ENCODE results near the gene TEAD4. TPM values are rescaled to one million over a fixed set of nuclear protein-coding genes. Genes with fewer than 3 reads are reported as not detected.

TEAD4 gene
- total RNA-seq, 2 donors from 2014 or later = 10.7 to 15.8 TPM

DNA sequence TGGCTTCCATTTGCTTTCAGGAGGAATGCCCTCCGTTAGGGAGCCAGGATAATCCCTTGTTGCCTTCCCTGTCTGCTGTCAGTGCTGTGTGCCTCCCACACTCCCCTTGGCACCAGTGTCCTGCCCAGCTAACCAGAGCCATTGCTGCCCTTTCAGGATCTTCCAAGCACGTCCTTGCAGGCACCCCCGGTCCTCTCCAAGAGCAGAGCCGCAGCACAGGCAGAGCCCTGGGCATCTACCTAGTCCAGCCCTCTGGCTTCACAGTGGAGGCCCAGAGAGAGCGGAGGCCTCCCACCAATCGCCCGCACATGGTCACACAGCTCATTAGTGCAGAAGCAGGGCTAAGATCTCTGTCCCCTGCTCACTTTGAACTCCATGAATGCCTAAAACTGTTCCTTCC, 79.0 kb downstream of the TEAD4 start:
- no peak for TF ChIP-seq CTCF (IDR thresholded peaks at IDR 0.05)
- no peaks in the 10 kb centered on the region for H3K4me1 ChIP-seq
- H3K27ac ChIP-seq = no peak overlapping the region
- H3K9me3 ChIP-seq = no peaks in the 10 kb centered on the region
- DNase-seq = no peak
- intact Hi-C loops (cut with DNase I) = loop anchor here (10.0 kb wide), 2 partner anchors 153 to 183 kb away; partner anchors contain the start of gene TEX52
- H3K4me3 ChIP-seq = no peak overlapping the region
- H3K9ac ChIP-seq (ENCODE audit: low read depth in 2 of 2, low read length in 2 of 2) = no peak overlapping the region
- no peaks in the 10 kb centered on the region for H3K36me3 ChIP-seq
- no peaks in the 10 kb centered on the region for H3K27me3 ChIP-seq

DNA sequence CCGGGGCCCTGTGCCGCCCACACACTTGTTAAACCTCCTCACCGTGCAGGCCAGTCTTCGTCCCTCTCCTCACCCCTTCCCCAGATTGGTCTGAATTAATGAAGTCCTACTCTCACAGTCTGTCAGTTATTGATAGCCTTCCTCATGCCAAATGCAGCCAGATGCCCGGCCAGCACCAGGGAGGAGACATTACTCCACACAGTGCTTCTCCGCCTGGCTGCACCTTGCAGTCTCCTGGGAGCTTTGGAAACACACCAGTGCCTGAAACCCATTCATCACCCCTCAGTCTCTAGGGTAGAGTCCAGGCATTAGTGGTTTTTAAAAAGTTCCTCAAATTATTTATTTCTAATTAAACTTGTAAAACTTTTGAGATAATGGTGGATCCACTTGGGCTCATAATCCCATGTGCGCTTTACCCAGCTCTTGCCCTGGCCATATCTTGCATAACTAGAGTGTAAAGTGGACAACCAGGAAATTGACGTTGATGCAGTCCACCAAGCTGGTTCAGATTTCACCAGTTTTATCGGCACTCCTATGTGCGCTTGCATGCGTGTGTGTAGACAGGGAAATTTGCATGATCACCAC, 79.8 kb downstream of the TEAD4 start:
- Histone ChIP-seq H3K36me3 (no peaks in the 10 kb centered on the region), H3K9me3 (no peaks in the 10 kb centered on the region), H3K9ac (ENCODE audit: low read depth in 2 of 2, low read length in 2 of 2) (no peak overlapping the region), H3K4me3 (no peak overlapping the region), H3K4me1 (no peaks in the 10 kb centered on the region), H3K27ac (no peak overlapping the region), H3K27me3 (no peaks in the 10 kb centered on the region)
- no peak for DNase-seq
- intact Hi-C loops (cut with DNase I) = loop anchor here (10.0 kb wide), 2 partner anchors 154 to 184 kb away; partner anchors contain the start of gene TEX52
- no peak for TF ChIP-seq CTCF (IDR thresholded peaks at IDR 0.05)

DNA sequence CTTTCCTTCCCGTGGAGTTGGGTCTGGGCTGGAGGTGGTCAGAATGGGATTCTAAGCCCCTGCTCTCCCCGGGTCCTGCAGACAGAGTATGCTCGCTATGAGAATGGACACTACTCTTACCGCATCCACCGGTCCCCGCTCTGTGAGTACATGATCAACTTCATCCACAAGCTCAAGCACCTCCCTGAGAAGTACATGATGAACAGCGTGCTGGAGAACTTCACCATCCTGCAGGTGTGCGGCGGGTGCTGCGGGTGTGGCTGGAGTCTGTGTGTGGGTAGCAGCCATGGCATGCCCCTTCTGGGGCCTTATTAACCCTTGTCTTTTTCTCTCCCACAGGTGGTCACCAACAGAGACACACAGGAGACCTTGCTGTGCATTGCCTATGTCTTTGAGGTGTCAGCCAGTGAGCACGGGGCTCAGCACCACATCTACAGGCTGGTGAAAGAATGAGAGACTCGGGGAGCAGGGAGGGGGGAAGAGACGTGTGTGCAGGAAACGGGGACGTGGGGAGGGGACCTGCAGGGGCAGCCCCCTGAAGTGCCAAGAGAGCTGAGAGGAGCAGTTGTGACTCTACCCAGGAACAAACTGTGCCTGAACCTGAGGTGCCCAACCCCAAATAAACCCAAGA, 80.9 kb downstream of the TEAD4 start:
- intact Hi-C loops (cut with DNase I) = no loop called here

DNA sequence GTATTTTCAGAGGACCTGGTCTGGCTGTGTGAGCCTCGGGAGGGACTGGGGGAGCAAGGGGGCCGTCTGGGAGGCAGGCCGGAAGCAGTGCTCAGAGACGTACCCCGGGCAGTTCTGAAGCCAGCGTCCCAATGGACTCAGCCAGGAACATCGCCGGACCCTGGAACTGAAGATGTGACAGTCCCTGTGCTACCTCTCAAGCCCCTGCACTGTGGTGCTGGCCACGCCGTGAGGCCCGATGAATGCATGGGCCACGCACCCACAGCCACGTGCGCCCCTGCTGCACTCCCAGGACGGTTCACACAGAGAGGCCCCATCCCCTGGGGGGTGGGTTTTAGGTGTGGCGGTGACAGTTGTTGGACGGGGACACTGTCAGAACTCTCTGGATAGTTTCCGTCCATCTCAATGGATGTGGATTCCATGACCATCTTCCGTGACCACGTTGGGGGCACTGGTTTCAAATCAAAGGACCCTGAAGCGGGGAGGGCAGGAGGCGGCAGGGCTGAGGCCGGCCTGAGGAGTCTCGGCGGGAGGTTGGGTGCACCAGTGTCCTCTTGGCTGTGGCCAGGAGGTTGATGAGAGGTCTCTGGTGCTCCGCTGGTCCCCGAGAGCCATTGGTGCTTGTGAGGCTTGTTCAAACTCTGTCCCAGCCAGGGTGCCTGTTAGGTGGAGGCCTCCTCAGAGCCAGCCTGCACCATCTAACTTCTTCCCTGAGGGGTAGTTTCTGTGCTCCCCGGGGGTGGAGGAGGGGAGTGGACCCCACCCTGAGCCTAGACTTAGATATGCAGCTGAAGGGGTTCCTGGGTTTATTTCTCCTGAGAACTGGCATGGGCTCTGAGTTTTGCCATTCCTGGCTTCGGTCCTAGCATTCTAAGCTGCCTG, 81.7 kb downstream of the TEAD4 start:
- Histone ChIP-seq H3K36me3 (no peaks in the 10 kb centered on the region), H3K4me1 (no peaks in the 10 kb centered on the region), H3K27me3 (no peaks in the 10 kb centered on the region), H3K9me3 (no peaks in the 10 kb centered on the region), H3K27ac (no peak overlapping the region), H3K9ac (ENCODE audit: low read depth in 2 of 2, low read length in 2 of 2) (no peak overlapping the region), H3K4me3 (no peak overlapping the region)
- no peak for DNase-seq
- intact Hi-C loops (cut with DNase I) = no loop called here
- TF ChIP-seq CTCF (IDR thresholded peaks at IDR 0.05) = no peak

More for the DNA sequence above, 80.9 kb downstream of the TEAD4 start:
- Histone ChIP-seq H3K4me3 (no peak overlapping the region), H3K9me3 (no peaks in the 10 kb centered on the region), H3K36me3 (no peaks in the 10 kb centered on the region), H3K27me3 (no peaks in the 10 kb centered on the region), H3K27ac (no peak overlapping the region), H3K4me1 (no peaks in the 10 kb centered on the region), H3K9ac (ENCODE audit: low read depth in 2 of 2, low read length in 2 of 2) (no peak overlapping the region)
- no peak for DNase-seq
- TF ChIP-seq CTCF (IDR thresholded peaks at IDR 0.05) = no peak

GRCh38 chr12:3041558-3042164, 82.5 kb downstream of the TEAD4 start:
- TF ChIP-seq CTCF (IDR thresholded peaks at IDR 0.05) = peak; percentile 38
- H3K27me3 ChIP-seq = no peaks in the 10 kb centered on the region
- DNase-seq = peak; percentile 67
- no peaks in the 10 kb centered on the region for H3K36me3 ChIP-seq
- no peaks in the 10 kb centered on the region for H3K4me1 ChIP-seq
- H3K9me3 ChIP-seq = no peaks in the 10 kb centered on the region
- no peak overlapping the region for H3K4me3 ChIP-seq
- intact Hi-C loops (cut with DNase I) = no loop called here
- H3K27ac ChIP-seq = no peak overlapping the region
- no peak overlapping the region for H3K9ac ChIP-seq (ENCODE audit: low read depth in 2 of 2, low read length in 2 of 2)
